ENCODE measurements around the gene GDI1. TPM values are rescaled to one million over a fixed set of nuclear protein-coding genes. Genes with fewer than 3 reads are reported as not detected.

GDI1 gene
- total and polyA plus RNA-seq, 2 of the 4 experiments (the other 2 are of a cell fraction): 113 to 291 TPM

GRCh38 chrX:154396973-154397887 is 39.7 kb upstream of the GDI1 start:
- intact Hi-C loops (cut with micrococcal nuclease) (no loop called here), in situ Hi-C loops (cut with MboI; ENCODE audit: low sequenced_read_pairs) (no loop called here), dilution Hi-C loops (cut with HindIII; ENCODE audit: low sequenced_read_pairs, unreplicated experiment) (no loop called here)
- peak overlapping the region; percentile 63; the same call in 1 of the 2 replicates for H3K18ac ChIP-seq (ENCODE audit: low read depth, low read length)
- H3K14ac ChIP-seq (replicated peaks; ENCODE audit: low read depth, low read length): peak overlapping the region; percentile 94
- peak overlapping the region; percentile 93 for H3K4me2 ChIP-seq (ENCODE audit: low read depth, low read length)
- peak overlapping the region; percentile 78 for H3K9ac ChIP-seq (ENCODE audit: low read depth, low read length)
- H3K23ac ChIP-seq (ENCODE audit: low read depth, low read length): peak overlapping the region; percentile 93
- peak overlapping the region; percentile 90 for H2AFZ ChIP-seq (replicated peaks; ENCODE audit: low read length, poor library complexity)
- POLR2A ChIA-PET (ENCODE audit: unreplicated experiment): interaction anchor here (0.6 to 1.0 kb wide), 5 partner anchors 10 to 81 kb away, joined by 3 to 8 read pairs (median 4); partner anchors contain the start of gene FLNA
- H3K4me1 ChIP-seq (ENCODE audit: control insufficient read depth, insufficient read depth, low read length): 0 out of 2 replicates have a peak, but pooled peaks cover 2% of the 10 kb centered on the region
- peak overlapping the region; percentile 76; the same call in 1 of the 2 replicates for H2BK120ac ChIP-seq (ENCODE audit: low read depth, low read length)
- peaks cover 4 to 24% of the 10 kb centered on the region in 2 experiments; a peak in 3 of 4 replicates for H3K79me1 ChIP-seq (ENCODE audit: low read depth in 1 of 2, low read length in 2 of 2)
- no TSS peak for BruUV-seq (replicated peaks)
- no peak for TF ChIP-seq CTCF (conservative IDR thresholded peaks at IDR 0.05; ENCODE audit: low read depth, low read length)
- TF ChIP-seq MAFK (IDR thresholded peaks at IDR 0.05; ENCODE audit: low read depth, low read length): no peak
- TF ChIP-seq MXI1 (IDR thresholded peaks at IDR 0.05; ENCODE audit: borderline replicate concordance, low read depth, low read length): no peak
- TF ChIP-seq BHLHE40 (IDR thresholded peaks at IDR 0.05; ENCODE audit: low read depth, low read length): no peak
- TF ChIP-seq RFX5 (IDR thresholded peaks at IDR 0.05; ENCODE audit: low read depth, low read length): no peak
- TF ChIP-seq NFE2L2 (IDR thresholded peaks at IDR 0.05; ENCODE audit: low read depth, low read length): no peak
- no peak for TF ChIP-seq POLR2A (IDR thresholded peaks at IDR 0.05; ENCODE audit: low read depth, low read length)
- peak overlapping the region; percentile 95 for H4K91ac ChIP-seq (ENCODE audit: insufficient read depth, low read depth, low read length)
- no peaks in the 10 kb centered on the region for H3K27me3 ChIP-seq (ENCODE audit: control insufficient read depth, insufficient read depth, low read length)
- DNase-seq (peak; percentile 46), ATAC-seq (ENCODE audit: low read depth) (peak; percentile 71)
- H3K4me3 ChIP-seq (ENCODE audit: insufficient read depth, low read depth, low read length): peak overlapping the region; percentile 39
- no peak overlapping the region for H2BK20ac ChIP-seq (ENCODE audit: low read depth, low read length)
- 37% methylated on average over 15 of the region's 53 CpGs; no CpG with 5 or more reads in 1 of the 2 experiments for WGBS, 2 experiments (ENCODE audit: extremely low coverage in 2 of 2, insufficient read length in 1 of 2)
- H3K56ac ChIP-seq (ENCODE audit: extremely low read depth, insufficient read depth, low read length): peak overlapping the region; percentile 76
- peak overlapping the region; percentile 84 for H2AK5ac ChIP-seq (ENCODE audit: low read depth, low read length)
- CTCF ChIA-PET: interaction anchor here (1.1 kb wide), 1 partner anchor 13 kb away, joined by 3 read pairs; no protein-coding TSS in a partner anchor
- peak overlapping the region; percentile 79 to 98; a peak in 3 of 4 replicates for H4K8ac ChIP-seq (ENCODE audit: low read depth in 2 of 2, low read length in 2 of 2)
- peaks cover 21% of the 10 kb centered on the region for H3K36me3 ChIP-seq (ENCODE audit: control insufficient read depth, insufficient read depth, low read length)
- H3K4ac ChIP-seq (ENCODE audit: low read depth, low read length): peak overlapping the region; percentile 91
- peak overlapping the region; percentile 6; the same call in 1 of the 3 replicates for H2BK15ac ChIP-seq (ENCODE audit: low read depth, low read length)
- H4K5ac ChIP-seq (ENCODE audit: low read depth, low read length): peak overlapping the region; percentile 86
- no peaks in the 10 kb centered on the region for H3K9me3 ChIP-seq (ENCODE audit: control insufficient read depth, insufficient read depth, low read length)
- H2AK9ac ChIP-seq (replicated peaks; ENCODE audit: low read depth, low read length, poor library complexity): peak overlapping the region; percentile 99
- peak overlapping the region; percentile 88 for H2BK5ac ChIP-seq (ENCODE audit: low read depth, low read length, poor library complexity, severe bottlenecking)
- peaks cover 41% of the 10 kb centered on the region for H4K20me1 ChIP-seq (ENCODE audit: insufficient read depth, low read length)
- H3K9me1 ChIP-seq (ENCODE audit: insufficient read depth, low read length): no peaks in the 10 kb centered on the region
- peak overlapping the region; percentile 90 for H3K27ac ChIP-seq (ENCODE audit: insufficient read depth, low read length)
